CD14-positive monocyte (primary cell): ENCODE measurements around the gene ADGRG1. TPM values are rescaled to one million over a fixed set of nuclear protein-coding genes. Genes with fewer than 3 reads are reported as not detected.

Experiments
- DNase-seq, 3 donors: peaks; one replicate each; pipeline ENCODE4 v3.0.0-alpha.2; 2011 to 2022
- H2AFZ ChIP-seq: 2 replicates; pipeline ENCODE4 v1.6.0; 2012; ENCODE audit warnings: mild to moderate bottlenecking, low read depth, low read length, inconsistent platforms; ENCODE audit not compliant: insufficient read depth, poor library complexity, severe bottlenecking
- H3K27ac ChIP-seq, 2 donors: 1 replicate in 1 of 2; 2 replicates in 1 of 2; pipeline ENCODE4 v1.5.1; 2012 to 2013; ENCODE audit warnings: low read length in 2 of 2, control low read depth in 1 of 2, inconsistent platforms in 1 of 2, low read depth in 1 of 2, mild to moderate bottlenecking in 1 of 2
- H3K27me3 ChIP-seq, 2 donors: one replicate each; pipeline versions ENCODE4 v1.6.0 to v1.6.1; 2011 to 2013; ENCODE audit warnings: low read length in 2 of 2; ENCODE audit not compliant: control insufficient read depth in 2 of 2, insufficient read depth in 2 of 2
- H3K36me3 ChIP-seq, 2 donors: replicated peaks in 1 of 2; 1 replicate in 1 of 2; 2 replicates in 1 of 2; pipeline versions ENCODE4 v1.5.1 to v1.6.1; 2012 to 2013; ENCODE audit warnings: low read length in 2 of 2, control low read depth in 1 of 2, inconsistent platforms in 1 of 2, mild to moderate bottlenecking in 1 of 2; ENCODE audit not compliant: insufficient read depth in 2 of 2, control insufficient read depth in 1 of 2
- H3K4me1 ChIP-seq, 2 donors: 1 replicate in 1 of 2; 2 replicates in 1 of 2; pipeline versions ENCODE4 v1.5.1 to v1.6.1; 2012 to 2013; ENCODE audit warnings: low read length in 2 of 2, control low read depth in 1 of 2, inconsistent platforms in 1 of 2, mild to moderate bottlenecking in 1 of 2, moderate library complexity in 1 of 2; ENCODE audit not compliant: insufficient read depth in 2 of 2, control insufficient read depth in 1 of 2
- H3K4me2 ChIP-seq: replicated peaks from 2 replicates; pipeline ENCODE3; 2012; ENCODE audit warnings: low read length, moderate library complexity, mild to moderate bottlenecking; ENCODE audit not compliant: poor library complexity, severe bottlenecking; ENCODE audit errors: extremely low read depth
- H3K4me3 ChIP-seq, 3 experiments: fragments of 200-600 bp in 1 of 3; sonication (generic) in 1 of 3; replicated peaks in 1 of 3; 1 replicate in 2 of 3; 2 replicates in 1 of 3; pipeline ENCODE4 v1.5.1; 2011 to 2013; ENCODE audit warnings: low read length in 3 of 3, mild to moderate bottlenecking in 3 of 3, control low read depth in 2 of 3, low read depth in 2 of 3, inconsistent platforms in 1 of 3, moderate library complexity in 1 of 3
- H3K79me2 ChIP-seq: 2 replicates; pipeline ENCODE4 v1.6.0; 2012; ENCODE audit warnings: mild to moderate bottlenecking, control low read depth, inconsistent platforms, low read length, moderate library complexity; ENCODE audit not compliant: insufficient read depth
- H3K9ac ChIP-seq: 2 replicates; pipeline ENCODE4 v1.6.0; 2017; ENCODE audit warnings: low read length, mild to moderate bottlenecking; ENCODE audit not compliant: insufficient read depth, poor library complexity, severe bottlenecking
- H3K9me3 ChIP-seq, 2 donors: replicated peaks in 1 of 2; 1 replicate in 1 of 2; 2 replicates in 1 of 2; pipeline versions ENCODE4 v1.5.1 to v1.6.1; 2012 to 2013; ENCODE audit warnings: low read length in 2 of 2, control low read depth in 1 of 2; ENCODE audit not compliant: control insufficient read depth in 1 of 2, insufficient read depth in 1 of 2
- H4K20me1 ChIP-seq: 2 replicates; pipeline ENCODE4 v1.6.0; 2012; ENCODE audit warnings: mild to moderate bottlenecking, low read length, control low read depth, moderate library complexity; ENCODE audit not compliant: insufficient read depth
- H3K27ac Mint-ChIP-seq, 7 donors: one replicate each; pipeline ENCODE4 v1.8.0; 2020; ENCODE audit warnings: mild to moderate bottlenecking in 7 of 7, mixed read lengths in 7 of 7, moderate library complexity in 6 of 7, inconsistent platforms in 2 of 7
- H3K27me3 Mint-ChIP-seq, 3 donors: one replicate each; pipeline ENCODE4 v1.8.0; 2021 to 2022; ENCODE audit warnings: low read depth in 3 of 3, mild to moderate bottlenecking in 3 of 3, mixed read lengths in 3 of 3, moderate library complexity in 3 of 3, inconsistent platforms in 1 of 3
- H3K36me3 Mint-ChIP-seq, 2 donors: one replicate each; pipeline ENCODE4 v1.8.0; 2020; ENCODE audit warnings: mixed read lengths in 2 of 2, inconsistent platforms in 1 of 2, mild to moderate bottlenecking in 1 of 2
- H3K4me1 Mint-ChIP-seq: one replicate; pipeline ENCODE4 v1.8.0; 2020; ENCODE audit warnings: mild to moderate bottlenecking, mixed read lengths
- H3K4me3 Mint-ChIP-seq, 2 donors: one replicate each; pipeline ENCODE4 v1.8.0; 2020; ENCODE audit warnings: mild to moderate bottlenecking in 2 of 2, mixed read lengths in 2 of 2, moderate library complexity in 1 of 2
- H3K9me3 Mint-ChIP-seq, 7 donors: one replicate each; pipeline ENCODE4 v1.8.0; 2020 to 2022; ENCODE audit warnings: mixed read lengths in 7 of 7, mild to moderate bottlenecking in 6 of 7, moderate library complexity in 6 of 7, inconsistent platforms in 2 of 7
- CTCF ChIP-seq: fragments of 200-600 bp; IDR thresholded peaks from one replicate; pipeline ENCODE4 v1.8.0; 2022; ENCODE audit warnings: antibody characterized with exemption, mild to moderate bottlenecking
- WGBS: methylation state at CpG from one replicate; pipeline ENCODE4 v1.1.5; 2013; ENCODE audit warnings: missing lambda C conversion rate; ENCODE audit not compliant: insufficient coverage; 5-methylcytosine and 5-hydroxymethylcytosine counted together
- intact Hi-C, 2 donors: fragments of 100-400 bp; cut with micrococcal nuclease; formaldehyde crosslinking; loops; one replicate each; pipeline versions ENCODE4 v1.15.0 to v1.15.1; 2023
- polyA plus RNA-seq, 3 donors: library from polyadenylated mRNA; depleted of rRNA in 1 of 3; unstranded in 2 of 3; stranded (reverse) in 1 of 3; fragments of 300-500 nt in 2 of 3; fragments of >200 nt in 1 of 3; fragmentation: Illumina TruSeq in 2 of 3; gene quantifications; 1 replicate in 2 of 3; 2 replicates in 1 of 3; pipeline ENCODE4 v1.2.3, GENCODE V29; 2012 to 2021

ADGRG1 gene
- polyA plus RNA-seq, 3 donors = 0.07 to 0.39 (median 0.08) TPM

- H4K20me1 ChIP-seq = no peaks in the 10 kb centered on the region
- no peaks in the 10 kb centered on the region for H3K4me1 ChIP-seq
- Mint-ChIP-seq H3K36me3 (no peaks in the 10 kb centered on the region), H3K27ac (no peak overlapping the region), H3K4me1 (peaks cover 5% of the 10 kb centered on the region), H3K27me3 (peaks cover 16 to 22% (median 19%) of the 10 kb centered on the region in 3 donors), H3K9me3 (peaks cover 0 to 2% (median 0%) of the 10 kb centered on the region in 7 donors), H3K4me3 (no peak overlapping the region)
- no peak overlapping the region for H3K27ac ChIP-seq
- no peak for TF ChIP-seq CTCF
- no peak overlapping the region for H3K9ac ChIP-seq
- H3K4me3 ChIP-seq = no peak overlapping the region
- no peak overlapping the region for H2AFZ ChIP-seq
- H3K4me2 ChIP-seq = no peak overlapping the region
- no peaks in the 10 kb centered on the region for H3K79me2 ChIP-seq
- intact Hi-C loops = loop anchor here in 1 of 2 donors (2.0 kb wide), 1 partner anchor 22 kb away; no protein-coding TSS in a partner anchor
- H3K36me3 ChIP-seq = no peaks in the 10 kb centered on the region
- H3K9me3 ChIP-seq = no peaks in the 10 kb centered on the region
- DNase-seq = no peak
- WGBS = 93% methylated on average over 5 of the region's 10 CpGs
- H3K27me3 ChIP-seq = no peaks in the 10 kb centered on the region
These were observed 29.9 kb downstream of the ADGRG1 start for GRCh38 chr16:57658130-57658877.

GRCh38 chr16:57658878-57659674 is 30.6 kb downstream of the ADGRG1 start:
- intact Hi-C loops = loop anchor here in 1 of 2 donors (2.0 kb wide), 1 partner anchor 22 kb away; no protein-coding TSS in a partner anchor
- Histone ChIP-seq H3K9me3 (no peaks in the 10 kb centered on the region), H3K4me1 (no peaks in the 10 kb centered on the region), H4K20me1 (no peaks in the 10 kb centered on the region), H3K4me2 (no peak overlapping the region), H3K4me3 (no peak overlapping the region), H3K36me3 (no peaks in the 10 kb centered on the region), H2AFZ (no peak overlapping the region), H3K79me2 (no peaks in the 10 kb centered on the region), H3K9ac (no peak overlapping the region), H3K27ac (no peak overlapping the region), H3K27me3 (no peaks in the 10 kb centered on the region)
- Mint-ChIP-seq H3K27me3 (peaks cover 11 to 18% (median 11%) of the 10 kb centered on the region in 3 donors), H3K9me3 (peaks cover 0 to 2% (median 0%) of the 10 kb centered on the region in 7 donors), H3K27ac (no peak overlapping the region), H3K36me3 (no peaks in the 10 kb centered on the region), H3K4me1 (peaks cover 3% of the 10 kb centered on the region), H3K4me3 (no peak overlapping the region)
- DNase-seq = no peak
- TF ChIP-seq CTCF = no peak
- WGBS = 88% methylated on average over 10 of the region's 19 CpGs
